ENCODE measurements around the gene CAPZB.

- TF ChIP-seq CTCF (conservative IDR thresholded peaks at IDR 0.05) (no peak), ZFX (IDR thresholded peaks at IDR 0.05) (no peak)
These were observed 54.9 kb downstream of the CAPZB start for GRCh38 chr1:19430121-19431068.
